MV-4-11 (cell line): ENCODE measurements around the gene MICOS13.

Experiments
- DNase-seq: peaks from one replicate; lab custom pipeline; 2025; lab: John Stamatoyannopoulos, UW

Gene MICOS13

DNA sequence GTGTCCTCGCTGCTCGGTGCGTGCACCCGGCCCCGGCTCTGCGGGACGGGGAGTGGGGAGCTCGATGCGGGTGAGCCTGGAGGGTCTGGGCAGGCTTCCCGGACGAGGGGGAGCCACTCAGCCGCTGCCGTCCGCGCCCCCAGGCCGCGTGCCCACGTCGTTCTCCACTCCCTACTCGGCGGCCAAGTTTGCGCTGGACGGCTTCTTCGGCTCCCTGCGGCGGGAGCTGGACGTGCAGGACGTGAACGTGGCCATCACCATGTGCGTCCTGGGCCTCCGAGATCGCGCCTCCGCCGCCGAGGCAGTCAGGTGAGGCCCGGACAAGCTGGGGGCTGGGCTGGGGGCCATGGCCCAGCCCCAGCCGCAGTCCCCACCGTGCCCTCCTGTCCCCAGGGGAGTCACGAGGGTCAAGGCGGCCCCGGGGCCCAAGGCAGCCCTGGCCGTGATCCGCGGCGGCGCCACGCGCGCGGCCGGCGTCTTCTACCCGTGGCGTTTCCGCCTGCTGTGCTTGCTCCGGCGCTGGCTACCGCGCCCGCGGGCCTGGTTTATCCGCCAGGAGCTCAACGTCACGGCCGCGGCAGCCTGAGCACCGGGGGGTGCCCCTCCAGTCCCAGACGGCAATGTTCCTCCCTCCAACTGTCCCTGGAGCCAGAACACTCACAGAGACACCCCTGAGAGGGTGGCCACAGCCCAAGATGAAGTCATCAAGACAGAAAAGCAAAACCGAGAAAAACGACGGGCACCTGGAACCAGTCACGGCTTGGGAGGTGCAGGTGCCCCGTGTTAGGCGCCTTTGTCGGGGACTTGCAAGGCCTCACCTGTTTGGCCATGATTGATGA, 7.3 kb upstream of the MICOS13 start:
- DNase-seq: no peak

DNA sequence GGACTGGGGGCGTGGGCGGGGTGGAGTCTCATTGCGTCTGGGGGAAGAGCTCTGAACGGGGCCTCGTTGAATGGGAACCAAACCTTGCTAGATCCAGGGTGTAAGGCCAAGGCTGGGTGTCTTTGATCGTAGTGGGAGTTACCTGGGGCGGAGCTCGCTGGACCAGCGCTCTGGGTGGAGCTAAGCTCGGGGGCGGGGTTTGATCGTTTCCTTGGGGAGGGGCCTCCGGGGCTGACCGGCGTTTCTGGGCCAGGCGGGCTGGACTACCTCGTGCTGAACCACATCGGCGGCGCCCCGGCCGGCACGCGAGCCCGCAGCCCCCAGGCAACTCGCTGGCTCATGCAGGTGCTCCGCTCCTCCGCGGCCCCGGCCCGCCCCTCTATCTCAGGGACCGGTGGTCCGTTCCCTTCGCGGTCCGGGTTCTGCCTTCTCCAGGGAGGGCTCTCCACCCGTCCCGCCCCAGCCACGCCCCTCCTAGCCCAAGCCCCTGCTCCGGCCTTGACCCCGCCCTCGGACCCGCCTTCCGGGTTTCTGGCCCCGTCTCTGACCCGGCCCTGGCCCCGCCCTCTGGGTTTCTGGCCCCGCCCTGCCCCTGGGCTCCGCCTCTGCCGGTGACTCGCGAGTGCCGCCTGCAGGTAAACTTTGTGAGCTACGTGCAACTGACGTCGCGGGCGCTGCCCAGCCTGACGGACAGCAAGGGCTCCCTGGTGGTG, 6.5 kb upstream of the MICOS13 start:
- DNase-seq: peak; percentile 97

DNA sequence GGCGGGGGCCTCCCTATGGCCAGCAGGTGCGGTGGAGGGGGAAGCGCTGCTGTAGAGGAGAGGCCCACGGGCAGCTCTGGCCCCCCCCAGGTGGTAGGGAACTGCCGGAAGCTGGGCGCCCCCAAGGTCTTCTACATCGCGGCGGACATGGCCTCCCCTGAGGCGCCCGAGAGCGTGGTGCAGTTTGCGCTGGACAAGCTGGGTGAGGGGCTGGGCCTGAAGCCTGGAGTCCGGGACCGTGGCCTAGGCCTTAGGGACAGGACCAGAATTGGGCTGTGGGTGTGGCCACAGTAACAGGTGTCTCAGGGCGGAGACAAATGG, 6.0 kb upstream of the MICOS13 start:
- no peak for DNase-seq

DNA sequence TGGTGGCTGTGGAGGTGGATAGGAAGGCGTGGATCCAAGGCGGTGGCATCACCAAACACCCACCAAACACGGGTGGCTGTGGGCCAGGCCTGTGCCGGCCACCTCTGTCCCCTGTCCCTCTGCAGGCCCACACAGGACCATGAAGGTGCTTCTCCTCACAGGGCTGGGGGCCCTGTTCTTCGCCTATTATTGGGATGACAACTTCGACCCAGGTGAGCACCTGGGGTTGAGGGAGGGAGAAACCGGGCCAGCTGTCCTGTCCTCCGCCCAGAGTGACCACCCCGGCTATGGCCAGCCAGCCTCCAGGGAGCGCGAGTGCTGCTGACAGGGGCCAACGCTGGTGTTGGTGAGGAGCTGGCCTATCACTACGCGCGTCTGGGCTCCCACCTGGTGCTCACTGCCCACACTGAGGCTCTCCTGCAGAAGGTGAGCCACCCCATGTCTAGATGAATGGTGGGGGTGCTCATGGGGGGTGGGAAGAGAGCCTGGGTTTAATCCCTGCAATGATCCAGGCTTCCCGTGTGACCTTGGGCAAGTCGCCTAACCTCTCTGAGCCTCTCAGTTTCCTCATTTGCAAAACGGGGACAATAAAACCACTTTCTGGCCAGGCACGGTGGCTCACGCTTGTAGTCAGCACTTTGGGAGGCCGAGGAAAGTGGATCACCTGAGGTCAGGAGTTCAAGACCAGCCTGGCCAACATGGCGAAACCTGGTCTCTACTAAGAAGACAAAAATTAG, 4.5 kb upstream of the MICOS13 start:
- no peak for DNase-seq

DNA sequence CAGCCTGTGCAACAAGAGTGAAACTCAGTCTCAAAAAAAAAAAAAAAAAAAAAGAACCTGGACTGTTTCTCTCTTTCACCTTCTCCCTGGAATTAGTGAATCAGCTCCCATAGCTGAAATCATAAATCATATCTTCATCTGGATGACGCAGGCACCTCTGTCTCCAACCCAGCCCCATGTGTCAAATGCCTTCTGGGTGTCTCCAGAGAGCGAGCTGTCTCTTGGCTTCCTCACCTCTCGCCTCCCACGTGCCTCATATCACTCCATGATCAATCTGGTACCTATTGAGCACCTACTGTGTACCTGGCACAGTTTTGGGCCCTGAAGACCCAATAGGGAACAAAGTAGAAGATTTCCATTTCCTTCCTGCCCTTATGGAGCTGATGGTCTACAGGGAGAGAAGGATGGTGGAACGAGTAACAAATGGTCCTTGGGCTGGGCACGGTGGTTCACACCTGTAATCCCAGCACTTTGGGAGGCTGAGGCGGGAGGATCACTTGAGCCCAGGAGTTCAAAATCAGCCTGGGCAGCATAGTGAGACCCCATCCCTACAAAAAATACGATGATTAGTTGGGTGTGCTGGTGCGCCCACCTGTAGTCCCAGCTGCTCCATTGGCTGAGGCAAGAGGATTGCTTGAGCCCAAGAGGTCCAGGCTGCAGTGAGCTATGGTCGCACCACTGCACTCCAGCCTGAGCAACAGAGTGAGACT, 3.0 kb upstream of the MICOS13 start:
- no peak for DNase-seq

DNA sequence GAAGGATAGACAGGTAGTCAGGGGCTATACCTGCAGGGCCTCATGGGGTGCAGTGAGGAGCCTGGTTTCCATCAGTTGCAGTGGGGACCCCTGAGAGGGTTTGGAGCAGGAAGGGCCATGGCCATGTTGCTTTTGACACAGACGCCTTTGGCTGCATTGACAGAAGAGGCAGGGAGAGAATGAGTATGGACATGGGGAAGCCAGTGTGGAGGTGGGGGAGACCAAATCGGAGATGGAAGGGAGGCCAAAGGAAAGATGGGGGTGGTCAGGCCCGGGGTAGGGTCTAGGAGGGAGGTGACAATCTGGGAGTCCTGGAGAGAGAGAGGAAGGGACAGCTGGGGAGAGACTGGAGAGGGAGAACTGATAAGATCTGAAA, 1.8 kb upstream of the MICOS13 start:
- DNase-seq: no peak

DNA sequence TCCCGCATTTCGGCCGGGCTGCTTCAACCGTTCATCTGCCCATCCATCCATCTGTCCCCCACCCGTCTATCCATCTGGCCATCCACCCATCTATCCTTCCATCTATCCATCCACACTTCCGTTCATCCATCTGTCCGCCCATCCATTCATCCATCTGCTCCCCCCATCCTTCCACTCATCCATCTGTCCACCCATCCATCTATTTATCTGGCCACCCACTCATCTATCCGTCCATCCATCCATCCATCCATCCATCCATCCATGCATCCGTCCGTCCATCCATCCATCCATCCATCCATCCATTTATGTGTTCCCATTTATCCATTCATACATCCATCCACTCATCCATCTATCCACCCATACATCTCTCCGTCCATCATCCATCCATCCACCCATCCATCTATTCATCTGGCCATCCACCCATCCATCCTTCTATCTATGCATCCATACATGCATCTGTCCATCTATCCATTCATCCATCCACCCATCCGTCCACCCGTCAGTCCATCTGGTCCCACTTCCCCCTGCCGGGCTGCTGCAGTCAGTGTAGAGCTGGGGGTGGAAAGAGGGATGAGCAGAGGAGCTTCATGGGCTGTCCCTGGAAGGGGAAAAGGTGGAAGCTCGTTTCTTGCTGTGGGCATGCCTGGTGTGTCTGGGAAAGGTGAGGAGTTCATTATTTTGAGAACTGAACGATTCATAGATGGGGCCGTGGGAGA, 1.2 kb upstream of the MICOS13 start:
- no peak for DNase-seq

DNA sequence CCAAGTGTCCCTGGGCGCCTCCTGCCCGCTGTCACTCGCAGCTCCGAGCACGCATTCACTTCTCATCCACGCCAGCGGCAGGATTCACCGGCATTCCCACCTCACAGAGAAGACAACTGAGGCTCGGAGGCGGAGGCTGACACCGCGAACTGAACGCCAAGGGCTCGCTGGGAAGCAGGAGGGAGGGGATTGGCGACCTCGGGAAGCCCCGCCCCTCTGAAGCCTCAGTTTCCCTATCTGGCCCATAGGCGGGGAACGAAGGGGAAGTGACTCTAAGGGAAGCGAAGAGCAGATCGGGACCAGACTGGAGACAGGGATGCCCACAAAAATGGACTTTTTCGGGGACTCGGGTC, 256 bp downstream of the MICOS13 start:
- DNase-seq: no peak

DNA sequence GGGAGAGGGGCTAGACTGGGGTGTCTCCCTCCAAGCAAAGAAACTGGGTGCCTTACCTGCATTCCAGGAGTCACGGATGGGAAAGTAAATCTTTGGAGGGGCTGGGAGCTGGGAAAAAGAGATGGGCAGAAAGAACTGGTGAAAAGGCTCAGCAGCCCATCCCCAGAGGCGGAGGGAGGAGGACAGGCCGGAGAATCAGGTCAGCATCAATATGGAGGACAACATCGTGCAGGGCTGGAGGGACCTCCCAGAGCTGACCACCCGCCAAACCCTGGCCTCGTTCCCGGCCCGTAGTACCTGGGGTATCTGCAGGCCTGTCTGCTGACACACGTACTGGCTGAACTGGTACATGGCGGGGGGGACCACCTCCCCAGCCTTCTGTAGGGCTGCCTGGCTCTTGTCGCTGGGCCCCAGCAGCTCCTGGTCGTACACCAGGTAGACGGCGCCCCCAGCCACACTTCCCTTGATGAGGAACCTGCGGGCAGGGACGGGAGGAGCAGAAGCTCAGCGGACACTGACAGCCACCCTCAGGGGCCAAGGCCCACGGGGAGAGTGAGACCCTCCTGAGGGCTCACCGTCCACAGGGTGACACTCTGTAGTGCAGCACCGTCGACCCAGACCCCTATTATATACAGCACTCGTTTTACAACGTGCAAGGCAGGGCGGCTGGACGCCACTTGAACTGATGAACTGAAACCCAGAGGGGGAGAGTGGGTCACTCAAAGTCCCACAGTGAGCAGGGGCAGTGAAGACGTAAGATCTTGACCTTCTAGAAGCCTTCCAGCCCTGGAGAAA, 830 bp downstream of the MICOS13 start:
- DNase-seq: no peak

DNA sequence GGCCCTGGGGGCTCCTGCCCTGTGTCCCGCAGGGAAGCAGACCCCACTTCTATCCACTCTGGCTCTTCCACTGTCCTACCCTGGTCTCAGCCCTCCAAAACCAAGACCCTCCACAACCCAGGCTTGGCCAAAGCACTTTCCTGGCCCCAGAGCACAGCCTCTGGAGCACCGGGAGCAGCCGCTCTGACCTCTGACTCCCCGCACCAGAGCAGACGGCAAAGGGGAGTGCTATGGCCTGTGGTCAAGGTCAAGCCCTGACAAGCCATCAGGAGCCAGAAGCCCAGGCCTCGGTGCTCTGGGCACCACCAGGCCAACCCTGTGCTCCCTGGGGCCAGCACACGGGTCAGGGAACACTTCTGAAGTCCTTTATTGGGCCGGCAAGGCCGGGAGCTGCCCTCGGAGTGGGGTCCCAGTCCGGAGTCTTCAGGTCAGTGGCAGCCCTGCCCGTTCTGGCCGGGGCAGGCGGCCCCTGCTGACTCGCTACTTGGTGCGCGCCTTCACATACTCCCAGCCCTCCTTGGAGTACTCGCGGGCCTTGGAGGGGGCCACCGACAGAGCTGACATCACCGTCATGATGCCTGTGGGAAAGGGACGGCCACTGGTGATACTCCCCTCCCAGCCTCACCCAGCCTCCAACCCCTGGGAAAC, 2.1 kb downstream of the MICOS13 start:
- DNase-seq: no peak

DNA sequence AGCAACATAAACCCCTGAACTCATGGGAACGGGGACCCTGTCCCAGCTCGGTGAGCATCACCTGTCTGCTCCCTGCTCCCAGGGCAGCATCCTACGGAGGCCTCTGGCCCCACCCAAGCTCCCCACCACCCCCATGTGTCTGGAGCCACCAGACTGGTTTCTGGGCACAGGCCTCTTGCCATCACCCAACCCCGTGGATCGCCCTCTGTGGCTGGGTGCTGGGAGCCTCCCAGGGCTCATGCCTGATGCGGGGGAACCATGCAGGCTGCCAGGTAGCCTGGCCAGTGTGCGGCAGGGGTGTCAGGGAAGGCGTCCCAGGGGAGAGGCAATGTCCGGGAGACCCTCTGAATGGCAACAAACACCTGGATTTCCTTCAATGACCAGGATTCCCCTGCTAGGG, 2.7 kb downstream of the MICOS13 start:
- DNase-seq: no peak

DNA sequence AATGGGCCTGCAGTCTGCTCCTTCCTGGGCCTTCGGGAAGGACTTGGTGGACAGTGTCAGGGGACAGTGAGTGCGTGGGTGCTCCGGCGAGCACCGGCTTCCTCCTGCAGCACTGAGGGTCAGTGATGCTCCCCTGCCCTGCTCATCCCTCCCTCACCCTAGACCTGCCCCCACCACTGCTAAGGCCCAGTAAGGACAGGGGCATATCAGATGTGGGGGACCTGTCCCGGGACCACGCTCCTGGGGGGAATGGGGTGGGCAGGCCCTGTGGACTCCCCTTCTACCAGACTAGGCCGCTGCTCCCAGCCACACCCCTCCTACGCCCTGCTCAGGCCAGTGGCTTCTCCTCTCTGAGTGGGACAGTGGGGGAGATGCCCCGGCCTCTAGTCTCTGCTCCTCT, 3.2 kb downstream of the MICOS13 start:
- no peak for DNase-seq

DNA sequence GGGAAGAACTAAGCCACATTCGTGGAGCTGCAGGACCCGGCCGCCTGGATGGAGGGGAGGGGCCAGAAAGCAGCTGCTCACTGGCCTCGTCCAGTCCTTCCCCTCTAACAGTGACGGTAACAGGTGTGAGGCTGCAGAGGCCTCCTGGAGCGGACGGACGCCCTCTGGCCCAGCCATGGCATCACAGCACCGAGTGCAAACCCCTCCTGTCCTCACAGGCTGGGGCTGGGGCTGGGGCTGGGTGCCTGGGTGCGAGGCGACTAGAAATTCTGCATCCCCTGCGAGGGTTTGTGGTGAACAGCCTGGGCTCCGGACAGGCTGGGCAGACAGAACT, 3.6 kb downstream of the MICOS13 start:
- no peak for DNase-seq

DNA sequence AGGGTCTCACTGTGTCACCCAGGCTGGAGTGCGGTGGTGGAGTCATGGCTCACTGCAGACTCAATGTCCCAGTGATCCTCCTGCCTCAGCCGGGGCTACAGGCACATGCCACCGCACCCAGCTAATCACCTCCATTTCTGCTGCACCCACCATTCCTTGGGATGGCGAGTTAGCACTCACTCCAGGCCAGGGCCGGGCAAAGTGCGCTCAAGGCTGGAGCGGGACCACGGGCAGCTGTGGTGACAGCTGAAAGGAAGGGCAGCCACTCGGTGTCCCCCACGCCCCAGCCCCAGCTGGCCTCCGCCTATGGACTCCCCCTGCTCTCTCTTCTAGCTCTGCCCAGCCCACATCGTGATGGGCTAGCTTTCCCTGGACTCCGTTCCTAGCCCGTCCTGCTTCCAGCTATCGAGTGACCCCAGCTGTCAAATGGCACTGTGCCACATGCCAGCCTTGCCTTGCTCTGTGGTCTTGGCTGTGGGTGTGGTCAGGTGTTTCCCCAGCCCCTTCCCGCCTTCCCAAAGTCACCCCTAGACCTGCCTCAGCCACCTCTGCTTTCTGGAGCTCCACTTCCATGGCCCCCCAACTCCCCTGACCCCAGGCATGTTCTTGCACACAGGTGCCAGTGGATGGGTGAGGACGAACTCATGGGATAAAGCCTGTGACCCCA, 4.1 kb downstream of the MICOS13 start:
- DNase-seq: no peak

DNA sequence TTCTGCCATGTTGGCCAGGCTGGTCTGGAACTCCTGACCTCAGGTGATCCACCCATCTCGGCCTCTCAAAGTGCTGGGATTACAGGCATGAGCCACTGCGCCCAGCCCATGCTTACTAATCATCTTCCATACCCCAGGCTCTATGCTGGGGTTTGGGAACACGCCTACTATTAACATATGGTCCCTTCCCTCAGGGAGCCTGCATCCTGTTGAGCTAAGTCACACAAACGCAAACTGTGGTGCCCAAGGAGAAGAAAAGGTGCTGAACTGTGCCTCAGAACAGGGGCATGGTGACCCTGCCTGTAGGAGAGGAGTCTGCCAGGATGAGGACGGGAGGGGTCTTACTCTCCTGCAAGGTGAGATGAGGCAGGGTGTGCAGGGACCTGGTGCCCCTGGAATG, 5.6 kb downstream of the MICOS13 start:
- DNase-seq: no peak

DNA sequence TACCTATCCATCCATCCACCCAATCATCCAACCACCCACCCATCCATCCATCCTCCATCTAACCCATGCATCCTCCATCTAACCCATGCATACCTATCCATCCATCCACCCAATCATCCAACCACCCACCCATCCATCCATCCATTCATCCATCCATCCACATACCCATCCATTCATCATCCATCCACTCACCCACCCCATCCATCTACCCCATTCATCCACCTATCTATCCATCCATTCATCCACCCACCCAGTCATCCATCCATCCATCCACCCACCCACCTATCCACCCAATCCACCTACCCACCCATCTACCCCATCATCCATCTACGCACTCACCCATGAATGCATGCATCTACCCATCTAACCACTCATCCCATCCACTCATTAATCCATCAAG, 6.6 kb downstream of the MICOS13 start:
- no peak for DNase-seq

DNA sequence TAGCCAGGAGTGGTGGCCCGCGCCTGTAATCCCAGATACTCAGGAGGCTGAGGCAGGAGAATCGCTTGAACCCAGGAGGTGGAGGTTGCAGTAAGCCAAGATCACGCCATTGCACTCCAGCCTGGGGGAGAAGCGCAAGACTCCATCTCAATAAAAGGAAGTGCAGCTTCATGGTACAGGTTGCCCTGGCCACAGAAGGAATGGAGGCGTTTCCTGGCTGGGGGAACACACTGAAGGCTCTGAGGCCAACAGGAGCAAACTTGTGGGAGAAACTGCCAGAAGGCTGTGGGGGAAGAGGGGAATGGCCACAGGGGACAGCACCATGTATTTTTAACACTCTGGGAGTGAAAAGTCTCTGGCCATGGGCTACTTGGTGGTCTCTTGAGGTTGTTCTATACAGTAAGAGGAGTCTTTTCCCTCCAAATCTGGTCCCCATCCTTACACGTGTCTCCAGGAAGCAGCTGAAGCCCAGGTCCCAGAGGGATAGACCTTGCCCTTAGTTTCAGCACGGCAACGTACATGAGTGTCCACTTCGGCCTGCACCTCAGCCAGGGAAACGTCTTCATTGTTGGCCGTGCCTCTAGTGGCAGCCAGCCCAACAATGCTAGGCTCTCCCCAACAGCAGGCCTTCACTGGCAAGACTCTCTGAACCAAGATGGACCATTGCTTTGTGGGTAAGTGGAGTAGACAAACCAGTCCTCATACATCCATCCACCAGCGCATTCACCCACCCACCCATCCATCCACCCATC, 7.4 kb downstream of the MICOS13 start:
- peak; percentile 32 for DNase-seq

DNA sequence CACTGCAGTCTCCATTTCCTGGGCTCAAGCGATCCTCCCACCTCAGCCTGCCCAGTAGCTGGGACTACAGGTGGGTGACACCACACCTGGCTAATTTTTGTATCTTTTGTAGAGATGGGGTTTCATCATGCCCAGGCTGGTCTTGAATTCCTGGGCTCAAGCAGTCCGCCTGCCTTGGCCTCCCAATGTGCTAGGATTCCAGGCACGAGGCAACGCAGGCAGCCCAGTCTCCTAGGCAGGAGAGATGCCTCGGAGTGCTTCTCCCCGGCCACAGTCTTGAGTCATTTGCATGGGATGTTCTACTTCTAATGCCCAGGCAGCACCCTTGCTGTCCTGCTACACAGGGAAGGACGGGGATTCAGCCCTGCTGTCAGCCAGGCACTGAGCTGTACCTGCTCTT, 8.7 kb downstream of the MICOS13 start:
- DNase-seq: no peak

DNA sequence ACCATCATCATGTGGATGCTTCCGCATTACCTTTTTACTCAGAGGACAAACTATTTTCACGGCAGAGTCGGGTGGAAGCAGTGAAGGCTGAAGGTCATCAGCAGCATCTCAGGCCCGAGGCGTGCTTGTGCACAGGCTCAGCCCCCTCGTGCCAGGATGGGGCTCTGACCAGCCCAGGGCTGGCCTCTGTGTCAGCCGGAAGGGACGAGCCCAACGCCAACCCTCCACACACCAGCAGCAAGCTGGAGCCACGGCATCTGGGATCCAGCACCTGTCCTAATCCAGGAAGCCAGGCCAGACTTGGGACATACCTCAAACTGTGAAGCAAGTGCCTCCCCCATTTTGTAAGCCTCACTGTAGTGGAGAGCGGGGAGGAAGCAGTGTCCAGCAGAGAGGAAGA, 11.1 kb downstream of the MICOS13 start:
- no peak for DNase-seq
